Omental fat pad (tissue), 4 donors: ENCODE results near the gene FOXP1. TPM values are rescaled to one million over a fixed set of nuclear protein-coding genes. Genes with fewer than 3 reads are reported as not detected.

Experiments
- ATAC-seq: fragments of 150-250 bp; one replicate; pipeline ENCODE4 v1.9.1; 2016; ENCODE audit warnings: mild to moderate bottlenecking, moderate library complexity; ENCODE audit not compliant: low FRiP score
- DNase-seq: peaks from one replicate; pipeline ENCODE4 v3.0.0-alpha.2; 2019; ENCODE audit warnings: low spot score
- total RNA-seq, 4 donors: library from RNA; depleted of rRNA; stranded (reverse); fragments of >200 nt; gene quantifications; one replicate each; pipeline ENCODE4 v1.1.0, GENCODE V29; 2016
- TF ChIP-seq, protein P1 (sequence below), 3 donors: fragments of 450-650 bp; IDR thresholded peaks; one replicate each; pipeline ENCODE4 v1.5.1; 2016 to 2017; ENCODE audit warnings: antibody characterized with exemption in 3 of 3, mild to moderate bottlenecking in 3 of 3, moderate library complexity in 2 of 3

The FOXP1 gene
- total RNA-seq, 4 donors from 2014 or later = 72.4 to 128 (median 76.7) TPM

DNA sequence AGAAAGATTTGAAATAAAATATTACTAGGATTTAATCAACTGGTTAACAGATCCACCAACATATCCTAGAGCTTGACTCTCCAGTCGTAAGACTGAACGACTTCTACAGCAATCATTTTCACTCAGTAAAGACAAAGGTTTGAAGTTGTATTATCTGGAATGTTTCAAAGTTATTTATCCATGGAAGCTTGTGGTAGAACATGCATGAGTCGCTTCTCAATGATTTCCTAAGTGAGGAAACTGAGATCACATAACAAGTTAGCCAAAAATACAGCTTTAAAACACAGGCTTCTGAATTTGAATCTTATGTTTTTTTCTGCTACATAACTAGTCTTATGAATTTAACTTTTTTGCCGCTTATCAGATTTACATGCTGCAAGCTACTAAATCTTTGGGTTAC lies 241.8 kb downstream of the FOXP1 start:
- no peak for DNase-seq
- TF ChIP-seq, protein P1, sequence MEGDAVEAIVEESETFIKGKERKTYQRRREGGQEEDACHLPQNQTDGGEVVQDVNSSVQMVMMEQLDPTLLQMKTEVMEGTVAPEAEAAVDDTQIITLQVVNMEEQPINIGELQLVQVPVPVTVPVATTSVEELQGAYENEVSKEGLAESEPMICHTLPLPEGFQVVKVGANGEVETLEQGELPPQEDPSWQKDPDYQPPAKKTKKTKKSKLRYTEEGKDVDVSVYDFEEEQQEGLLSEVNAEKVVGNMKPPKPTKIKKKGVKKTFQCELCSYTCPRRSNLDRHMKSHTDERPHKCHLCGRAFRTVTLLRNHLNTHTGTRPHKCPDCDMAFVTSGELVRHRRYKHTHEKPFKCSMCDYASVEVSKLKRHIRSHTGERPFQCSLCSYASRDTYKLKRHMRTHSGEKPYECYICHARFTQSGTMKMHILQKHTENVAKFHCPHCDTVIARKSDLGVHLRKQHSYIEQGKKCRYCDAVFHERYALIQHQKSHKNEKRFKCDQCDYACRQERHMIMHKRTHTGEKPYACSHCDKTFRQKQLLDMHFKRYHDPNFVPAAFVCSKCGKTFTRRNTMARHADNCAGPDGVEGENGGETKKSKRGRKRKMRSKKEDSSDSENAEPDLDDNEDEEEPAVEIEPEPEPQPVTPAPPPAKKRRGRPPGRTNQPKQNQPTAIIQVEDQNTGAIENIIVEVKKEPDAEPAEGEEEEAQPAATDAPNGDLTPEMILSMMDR (IDR thresholded peaks at IDR 0.05) = no peak
- no peak for ATAC-seq

DNA sequence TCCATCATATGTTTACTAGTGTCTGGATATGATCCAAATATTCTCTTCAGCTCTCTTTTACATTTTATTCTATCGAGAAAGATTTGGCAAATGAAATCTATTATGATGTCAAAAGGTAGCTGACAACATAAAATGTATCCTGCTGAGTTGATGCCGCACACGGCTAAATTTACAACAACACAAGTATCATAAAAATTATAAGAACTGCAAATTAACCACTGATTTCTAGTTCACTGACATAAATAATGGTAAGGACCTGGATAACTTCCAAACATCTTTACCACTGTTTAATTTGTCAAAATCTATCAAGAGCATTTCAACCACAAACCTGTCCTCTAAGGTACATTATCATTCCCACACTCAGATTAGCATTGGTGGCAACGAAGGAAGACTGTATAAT lies 244.5 kb downstream of the FOXP1 start:
- TF ChIP-seq, protein P1 (IDR thresholded peaks at IDR 0.05) = no peak
- ATAC-seq (no peak), DNase-seq (no peak)

- TF ChIP-seq, protein P1 (IDR thresholded peaks at IDR 0.05) = no peak
- ATAC-seq = no peak
- DNase-seq = no peak
Observed at GRCh38 chr3:71332813-71333212, 250.7 kb downstream of the FOXP1 start.

DNA sequence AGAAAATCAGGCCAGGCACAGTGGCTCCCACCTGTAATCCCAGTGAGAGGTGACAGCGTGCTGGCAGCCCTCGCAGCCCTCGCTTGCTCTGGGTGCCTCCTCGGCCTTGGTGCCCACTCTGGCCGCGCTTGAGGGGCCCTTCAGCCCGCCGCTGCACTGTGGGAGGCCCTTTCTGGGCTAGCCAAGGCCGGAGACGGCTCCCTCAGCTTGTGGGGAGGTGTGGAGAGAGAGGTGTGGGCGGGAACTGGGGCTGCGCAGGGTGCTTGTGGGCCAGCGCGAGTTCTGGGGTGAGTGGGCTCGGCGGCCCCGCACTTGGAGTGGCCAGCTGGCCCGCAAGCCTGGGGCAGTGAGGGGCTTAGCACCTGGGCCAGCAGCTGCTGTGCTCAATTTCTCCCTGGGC lies 252.6 kb downstream of the FOXP1 start:
- TF ChIP-seq, protein P1 (IDR thresholded peaks at IDR 0.05) = no peak
- ATAC-seq (no peak), DNase-seq (no peak)

DNA sequence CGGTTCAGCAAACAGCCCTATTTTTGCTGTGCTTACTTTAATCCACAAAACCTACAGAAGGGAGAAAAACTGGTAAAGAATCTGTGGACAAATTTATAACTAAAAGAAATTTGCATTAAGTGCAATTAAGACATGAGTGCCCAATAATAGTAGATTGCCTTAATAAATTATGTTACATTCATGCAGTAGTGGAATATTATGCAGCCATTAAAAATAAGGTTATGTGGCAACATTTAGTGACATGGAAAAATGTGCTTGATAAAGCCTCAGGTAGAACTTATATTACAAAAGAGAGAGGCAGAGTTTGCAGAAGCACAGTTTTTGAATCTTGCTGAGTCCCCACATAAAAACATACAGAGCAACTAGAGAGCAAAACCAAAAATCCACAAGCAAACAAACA lies 253.0 kb downstream of the FOXP1 start:
- ATAC-seq (no peak), DNase-seq (no peak)
- TF ChIP-seq, protein P1 (IDR thresholded peaks at IDR 0.05) = no peak

GRCh38 chr3:71329817-71330216 lies 253.7 kb downstream of the FOXP1 start:
- ATAC-seq (no peak), DNase-seq (no peak)
- TF ChIP-seq, protein P1 (IDR thresholded peaks at IDR 0.05) = no peak

- DNase-seq (no peak), ATAC-seq (no peak)
- TF ChIP-seq, protein P1 (IDR thresholded peaks at IDR 0.05) = no peak
Observed at GRCh38 chr3:71328926-71329325, 254.6 kb downstream of the FOXP1 start.
